ENCODE results near the gene BRPF3.

Gene BRPF3

DNA sequence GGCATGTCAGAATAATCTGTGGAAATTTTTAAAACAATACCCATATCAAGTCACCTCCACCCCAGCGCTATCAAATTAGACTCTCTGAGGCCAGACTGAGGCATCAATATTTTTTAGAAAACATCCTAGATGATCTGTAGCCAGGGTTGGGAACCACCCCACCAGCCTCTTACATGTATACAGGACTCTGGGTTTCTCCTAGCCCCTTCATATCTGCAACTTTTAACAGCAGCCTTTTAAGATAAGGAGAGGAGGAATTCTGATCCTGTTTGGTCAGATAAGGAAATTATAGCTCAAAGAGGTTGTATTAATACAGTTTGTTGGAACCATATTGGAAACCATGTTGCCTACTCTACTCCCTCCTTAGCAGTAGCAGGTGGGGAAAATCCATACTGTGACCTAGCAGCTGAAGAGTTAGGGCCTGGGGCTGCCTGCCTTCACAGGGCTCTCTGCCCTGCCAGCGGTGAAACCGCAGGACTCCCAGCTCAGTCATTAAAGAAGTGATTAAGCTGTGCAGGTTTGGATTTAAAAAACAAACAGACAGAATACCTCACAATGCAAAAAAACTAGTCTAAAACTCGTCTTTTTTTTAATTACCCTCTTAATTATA, 30.0 kb downstream of the BRPF3 start:
- no peak overlapping the region for H3K4me3 ChIP-seq (ENCODE audit: low read length)
- H3K36me3 ChIP-seq (ENCODE audit: insufficient read depth, low read length) = peaks cover 97% of the 10 kb centered on the region
- no peak overlapping the region for H2AFZ ChIP-seq (ENCODE audit: low read depth, low read length)
- H3K4me1 ChIP-seq (ENCODE audit: insufficient read depth, low read length) = no peaks in the 10 kb centered on the region
- H3K27me3 ChIP-seq (ENCODE audit: insufficient read depth, low read length) = no peaks in the 10 kb centered on the region
- no peaks in the 10 kb centered on the region for H3K9me3 ChIP-seq (ENCODE audit: low read length)

DNA sequence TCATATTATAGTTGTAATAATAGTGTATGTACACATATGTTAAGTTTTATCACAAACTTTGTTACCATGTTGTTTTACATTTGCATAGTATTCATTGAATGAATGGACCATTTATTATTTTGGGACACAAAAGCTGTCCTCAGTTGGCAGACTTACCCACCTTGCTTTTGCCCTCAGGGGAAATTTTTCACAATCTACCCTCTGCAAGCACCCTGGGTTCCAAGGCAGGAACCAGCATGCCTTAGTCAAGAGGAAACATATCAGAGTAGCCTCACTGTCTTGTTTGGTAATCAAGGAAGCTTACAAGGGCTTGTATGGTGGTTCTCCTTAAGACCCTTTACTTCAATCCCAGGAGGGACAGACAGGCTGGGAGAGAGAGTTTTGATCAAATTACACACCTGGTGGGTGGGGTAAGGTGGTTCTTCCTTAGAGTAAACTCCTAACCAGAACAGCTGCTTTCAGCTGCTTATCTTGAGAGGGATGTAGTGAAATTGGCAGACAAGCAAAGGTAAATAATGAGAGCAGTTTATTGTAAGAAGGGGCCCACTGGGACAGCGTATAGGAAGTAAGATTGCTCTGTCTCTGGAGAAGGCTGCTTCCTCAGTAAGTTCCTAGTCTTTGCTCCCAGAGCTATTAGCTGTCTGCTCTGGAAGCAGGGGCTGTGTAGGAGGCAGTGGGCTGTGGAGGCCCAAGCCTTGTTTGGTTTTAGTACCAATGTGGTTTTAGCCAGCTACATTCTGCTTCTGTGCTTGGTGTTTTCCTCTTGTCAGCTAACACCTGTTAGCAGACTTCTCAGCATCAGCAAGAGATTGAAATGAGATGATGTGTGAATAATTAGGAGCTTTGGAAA, 31.1 kb downstream of the BRPF3 start:
- Histone ChIP-seq H3K27me3 (ENCODE audit: insufficient read depth, low read length) (no peaks in the 10 kb centered on the region), H2AFZ (ENCODE audit: low read depth, low read length) (no peak overlapping the region), H3K4me3 (ENCODE audit: low read length) (no peak overlapping the region), H3K4me1 (ENCODE audit: insufficient read depth, low read length) (no peaks in the 10 kb centered on the region), H3K9me3 (ENCODE audit: low read length) (no peaks in the 10 kb centered on the region), H3K36me3 (ENCODE audit: insufficient read depth, low read length) (peaks cover 90% of the 10 kb centered on the region)

DNA sequence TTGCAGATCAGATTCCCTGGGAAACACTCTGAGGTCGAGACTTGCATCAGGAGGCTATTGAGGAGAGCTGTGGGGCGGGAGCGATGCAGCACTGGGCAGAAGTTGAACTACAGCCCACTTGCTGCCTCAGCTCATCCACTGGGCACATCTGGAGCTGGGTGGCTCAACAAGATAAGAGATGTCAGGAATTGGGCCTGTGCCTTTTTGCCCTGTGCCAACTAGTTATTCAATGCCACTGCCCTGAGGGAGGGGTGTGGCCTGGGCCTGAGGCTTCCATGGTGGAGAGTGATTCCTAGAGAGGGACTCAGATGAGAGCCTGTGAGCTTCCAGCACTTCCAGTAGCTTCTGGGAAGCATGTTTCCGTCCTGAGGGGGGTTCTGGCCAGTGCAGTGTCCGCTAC, 32.7 kb downstream of the BRPF3 start:
- no peaks in the 10 kb centered on the region for H3K27me3 ChIP-seq (ENCODE audit: insufficient read depth, low read length)
- H3K4me3 ChIP-seq (ENCODE audit: low read length) = no peak overlapping the region
- no peaks in the 10 kb centered on the region for H3K9me3 ChIP-seq (ENCODE audit: low read length)
- no peaks in the 10 kb centered on the region for H3K4me1 ChIP-seq (ENCODE audit: insufficient read depth, low read length)
- H2AFZ ChIP-seq (ENCODE audit: low read depth, low read length) = no peak overlapping the region
- peaks cover 84% of the 10 kb centered on the region for H3K36me3 ChIP-seq (ENCODE audit: insufficient read depth, low read length)

DNA sequence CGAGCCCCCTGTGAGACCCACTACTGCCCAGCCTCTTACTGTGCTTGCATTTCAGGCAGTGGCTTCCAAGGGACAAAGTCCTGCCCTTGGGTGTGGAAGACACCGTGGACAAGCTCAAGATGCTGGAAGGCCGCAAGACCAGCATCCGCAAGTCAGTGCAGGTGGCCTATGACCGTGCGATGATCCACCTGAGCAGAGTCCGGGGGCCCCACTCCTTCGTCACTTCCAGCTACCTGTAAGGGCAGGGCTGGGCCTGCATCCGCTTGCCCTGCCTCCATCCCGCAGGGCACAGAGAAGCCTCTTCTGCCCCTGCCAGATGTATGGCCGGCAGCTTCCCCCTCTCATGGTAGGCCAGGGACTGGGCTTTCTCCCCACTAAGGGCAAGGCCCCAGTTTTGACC, 33.8 kb downstream of the BRPF3 start:
- no peaks in the 10 kb centered on the region for H3K9me3 ChIP-seq (ENCODE audit: low read length)
- H3K27me3 ChIP-seq (ENCODE audit: insufficient read depth, low read length) = no peaks in the 10 kb centered on the region
- H2AFZ ChIP-seq (ENCODE audit: low read depth, low read length) = no peak overlapping the region
- H3K4me1 ChIP-seq (ENCODE audit: insufficient read depth, low read length) = no peaks in the 10 kb centered on the region
- peaks cover 73% of the 10 kb centered on the region for H3K36me3 ChIP-seq (ENCODE audit: insufficient read depth, low read length)
- no peak overlapping the region for H3K4me3 ChIP-seq (ENCODE audit: low read length)

DNA sequence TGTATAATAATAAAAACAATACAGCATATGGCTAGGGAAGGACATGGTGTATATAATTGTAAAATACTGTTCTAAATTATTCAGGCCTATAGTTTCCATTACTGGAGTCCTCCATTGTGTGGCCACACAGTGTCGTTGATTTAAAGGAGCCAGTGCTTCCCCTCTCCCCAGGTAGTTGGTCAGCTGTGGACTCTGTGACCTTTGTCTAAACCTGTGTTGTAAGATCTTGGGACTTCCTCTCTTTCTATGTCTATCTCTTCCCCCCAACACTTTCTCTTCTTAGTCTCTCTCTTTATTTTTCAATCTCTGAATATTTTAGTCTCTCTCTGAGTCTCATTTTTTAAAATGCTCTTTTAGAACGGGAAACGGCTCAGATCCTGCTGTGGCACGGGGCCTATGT, 35.6 kb downstream of the BRPF3 start:
- no peaks in the 10 kb centered on the region for H3K27me3 ChIP-seq (ENCODE audit: insufficient read depth, low read length)
- peaks cover 57% of the 10 kb centered on the region for H3K36me3 ChIP-seq (ENCODE audit: insufficient read depth, low read length)
- H3K9me3 ChIP-seq (ENCODE audit: low read length) = no peaks in the 10 kb centered on the region
- no peak overlapping the region for H3K4me3 ChIP-seq (ENCODE audit: low read length)
- H2AFZ ChIP-seq (ENCODE audit: low read depth, low read length) = no peak overlapping the region
- H3K4me1 ChIP-seq (ENCODE audit: insufficient read depth, low read length) = no peaks in the 10 kb centered on the region

DNA sequence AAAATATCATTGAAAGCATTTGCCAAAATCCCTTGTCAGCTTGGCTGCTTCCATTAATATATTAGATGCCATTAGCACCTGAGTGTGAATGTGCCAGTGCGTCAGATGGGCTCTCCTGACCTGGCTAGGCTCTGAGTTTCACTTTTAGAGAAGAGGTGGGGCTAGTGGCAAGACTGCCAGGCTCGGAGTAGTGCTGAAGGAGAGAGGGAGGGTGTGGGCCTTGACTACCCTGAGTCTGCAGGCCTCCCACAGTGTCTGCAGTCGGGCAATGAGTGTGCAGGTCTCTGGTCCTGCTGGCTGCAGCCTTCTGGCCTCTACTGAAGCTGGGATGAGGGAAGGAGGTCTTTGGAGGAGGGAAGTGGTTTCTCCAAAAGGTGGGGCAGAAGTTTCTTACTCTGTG, 38.8 kb downstream of the BRPF3 start:
- H2AFZ ChIP-seq (ENCODE audit: low read depth, low read length) = no peak overlapping the region
- no peaks in the 10 kb centered on the region for H3K4me1 ChIP-seq (ENCODE audit: insufficient read depth, low read length)
- H3K36me3 ChIP-seq (ENCODE audit: insufficient read depth, low read length) = peaks cover 25% of the 10 kb centered on the region
- no peaks in the 10 kb centered on the region for H3K27me3 ChIP-seq (ENCODE audit: insufficient read depth, low read length)
- H3K9me3 ChIP-seq (ENCODE audit: low read length) = no peaks in the 10 kb centered on the region
- H3K4me3 ChIP-seq (ENCODE audit: low read length) = no peak overlapping the region

DNA sequence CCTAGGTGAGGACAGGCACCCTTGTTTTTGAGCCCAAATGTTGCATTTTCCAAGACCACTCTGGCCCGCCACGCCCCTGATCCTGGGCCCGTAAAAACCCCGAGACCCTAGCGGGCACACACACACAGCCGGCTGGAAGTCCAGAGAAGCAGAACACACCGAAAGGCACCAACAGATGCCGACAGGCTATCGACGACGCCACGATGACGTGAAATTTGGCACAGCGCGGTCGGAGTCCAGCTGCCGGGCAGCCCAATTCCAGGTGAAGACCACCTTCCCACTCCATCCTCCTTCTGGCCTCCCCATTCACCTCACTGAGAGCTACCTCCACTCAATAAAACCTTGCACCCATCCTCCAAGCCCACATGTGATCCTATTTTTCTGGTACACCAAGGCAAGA, 39.3 kb downstream of the BRPF3 start:
- Histone ChIP-seq H2AFZ (ENCODE audit: low read depth, low read length) (no peak overlapping the region), H3K36me3 (ENCODE audit: insufficient read depth, low read length) (peaks cover 20% of the 10 kb centered on the region), H3K4me1 (ENCODE audit: insufficient read depth, low read length) (no peaks in the 10 kb centered on the region), H3K4me3 (ENCODE audit: low read length) (no peak overlapping the region), H3K27me3 (ENCODE audit: insufficient read depth, low read length) (no peaks in the 10 kb centered on the region), H3K9me3 (ENCODE audit: low read length) (no peaks in the 10 kb centered on the region)

DNA sequence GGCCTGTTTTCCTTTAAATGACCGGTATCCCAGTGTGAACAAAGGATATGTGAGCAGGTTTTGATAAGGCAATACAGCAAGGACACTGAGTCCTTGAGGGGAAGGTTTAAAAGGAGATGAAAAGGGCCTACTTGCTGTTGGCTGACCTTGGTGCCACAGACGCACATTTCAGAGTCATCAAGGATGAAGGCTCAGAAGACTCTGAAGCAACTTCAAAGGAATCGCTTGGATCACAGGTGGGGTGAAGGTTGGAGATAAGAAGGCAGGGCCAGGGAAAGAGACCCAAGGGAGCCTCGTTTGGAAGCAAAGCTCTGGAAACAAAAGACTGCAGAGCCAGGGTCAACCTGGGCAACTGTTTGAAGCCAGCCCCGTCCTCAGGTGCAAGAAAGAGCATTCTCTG, 43.2 kb downstream of the BRPF3 start:
- no peaks in the 10 kb centered on the region for H3K9me3 ChIP-seq (ENCODE audit: low read length)
- H3K4me1 ChIP-seq (ENCODE audit: insufficient read depth, low read length) = peaks cover 2% of the 10 kb centered on the region
- H2AFZ ChIP-seq (ENCODE audit: low read depth, low read length) = no peak overlapping the region
- no peak overlapping the region for H3K4me3 ChIP-seq (ENCODE audit: low read length)
- no peaks in the 10 kb centered on the region for H3K36me3 ChIP-seq (ENCODE audit: insufficient read depth, low read length)
- no peaks in the 10 kb centered on the region for H3K27me3 ChIP-seq (ENCODE audit: insufficient read depth, low read length)

DNA sequence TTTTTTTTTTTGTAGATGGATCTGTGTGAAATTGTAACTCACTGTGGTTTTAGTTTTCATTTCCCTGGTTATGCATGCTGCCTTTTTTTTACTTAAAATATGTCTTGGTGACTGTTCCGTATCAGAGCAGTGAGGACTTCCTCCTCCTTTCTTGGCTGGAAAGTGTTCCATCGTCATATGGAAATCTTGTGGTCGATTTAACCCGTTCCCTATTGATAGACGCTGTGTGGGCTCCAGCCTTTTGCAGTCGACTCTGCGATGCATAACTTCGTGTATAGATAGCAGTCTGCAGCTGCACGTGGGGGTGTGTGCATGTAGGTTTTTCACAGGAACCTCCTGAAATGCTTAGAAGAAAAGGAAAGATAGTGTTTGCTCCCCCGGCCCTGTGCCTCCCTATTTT, 45.2 kb downstream of the BRPF3 start:
- Histone ChIP-seq H2AFZ (ENCODE audit: low read depth, low read length) (no peak overlapping the region), H3K36me3 (ENCODE audit: insufficient read depth, low read length) (no peaks in the 10 kb centered on the region), H3K4me3 (ENCODE audit: low read length) (no peak overlapping the region), H3K4me1 (ENCODE audit: insufficient read depth, low read length) (peaks cover 5% of the 10 kb centered on the region), H3K27me3 (ENCODE audit: insufficient read depth, low read length) (no peaks in the 10 kb centered on the region), H3K9me3 (ENCODE audit: low read length) (no peaks in the 10 kb centered on the region)

DNA sequence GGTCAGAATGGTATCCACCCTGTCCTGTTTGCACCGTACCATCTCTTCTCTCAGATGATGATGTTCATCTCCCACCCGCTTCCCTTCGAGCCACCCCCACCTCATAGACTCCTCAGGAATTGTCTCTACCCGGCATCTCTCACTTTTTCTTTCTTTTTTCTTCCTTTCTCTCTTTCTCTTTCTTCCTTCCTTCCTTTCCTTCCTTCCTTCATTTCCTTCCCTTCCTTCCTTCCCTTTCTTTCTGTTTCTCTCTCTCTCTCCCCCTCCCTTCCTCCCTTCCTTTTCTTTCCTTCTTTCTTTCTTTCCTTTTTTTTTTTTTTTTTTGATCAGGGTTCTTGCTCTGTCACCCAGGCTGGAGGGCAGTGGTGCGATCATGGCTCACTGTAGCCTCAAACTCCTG, 45.6 kb downstream of the BRPF3 start:
- Histone ChIP-seq H2AFZ (ENCODE audit: low read depth, low read length) (no peak overlapping the region), H3K9me3 (ENCODE audit: low read length) (no peaks in the 10 kb centered on the region), H3K4me3 (ENCODE audit: low read length) (no peak overlapping the region), H3K27me3 (ENCODE audit: insufficient read depth, low read length) (no peaks in the 10 kb centered on the region), H3K4me1 (ENCODE audit: insufficient read depth, low read length) (peaks cover 5% of the 10 kb centered on the region), H3K36me3 (ENCODE audit: insufficient read depth, low read length) (no peaks in the 10 kb centered on the region)

DNA sequence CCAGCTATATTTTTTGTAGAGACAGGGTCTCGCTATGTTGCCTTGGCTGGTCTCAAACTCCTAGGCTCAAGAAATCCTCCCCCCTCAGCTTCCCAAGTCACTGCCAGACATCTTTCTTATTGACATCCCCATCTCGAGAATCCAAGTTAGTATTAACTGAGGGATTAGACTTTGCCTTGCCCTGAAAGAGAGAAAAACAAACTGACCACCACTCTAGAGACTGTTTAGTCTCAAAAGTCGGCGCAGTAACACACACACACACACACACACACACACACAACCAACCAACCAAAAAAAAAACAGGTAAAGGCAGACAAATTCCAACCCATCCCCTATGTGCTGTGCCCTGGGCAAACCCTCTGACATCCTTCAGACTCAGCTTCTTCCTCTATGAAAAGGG, 46.1 kb downstream of the BRPF3 start:
- Histone ChIP-seq H3K4me3 (ENCODE audit: low read length) (no peak overlapping the region), H2AFZ (ENCODE audit: low read depth, low read length) (no peak overlapping the region), H3K36me3 (ENCODE audit: insufficient read depth, low read length) (no peaks in the 10 kb centered on the region), H3K27me3 (ENCODE audit: insufficient read depth, low read length) (no peaks in the 10 kb centered on the region), H3K9me3 (ENCODE audit: low read length) (no peaks in the 10 kb centered on the region), H3K4me1 (ENCODE audit: insufficient read depth, low read length) (peaks cover 5% of the 10 kb centered on the region)

DNA sequence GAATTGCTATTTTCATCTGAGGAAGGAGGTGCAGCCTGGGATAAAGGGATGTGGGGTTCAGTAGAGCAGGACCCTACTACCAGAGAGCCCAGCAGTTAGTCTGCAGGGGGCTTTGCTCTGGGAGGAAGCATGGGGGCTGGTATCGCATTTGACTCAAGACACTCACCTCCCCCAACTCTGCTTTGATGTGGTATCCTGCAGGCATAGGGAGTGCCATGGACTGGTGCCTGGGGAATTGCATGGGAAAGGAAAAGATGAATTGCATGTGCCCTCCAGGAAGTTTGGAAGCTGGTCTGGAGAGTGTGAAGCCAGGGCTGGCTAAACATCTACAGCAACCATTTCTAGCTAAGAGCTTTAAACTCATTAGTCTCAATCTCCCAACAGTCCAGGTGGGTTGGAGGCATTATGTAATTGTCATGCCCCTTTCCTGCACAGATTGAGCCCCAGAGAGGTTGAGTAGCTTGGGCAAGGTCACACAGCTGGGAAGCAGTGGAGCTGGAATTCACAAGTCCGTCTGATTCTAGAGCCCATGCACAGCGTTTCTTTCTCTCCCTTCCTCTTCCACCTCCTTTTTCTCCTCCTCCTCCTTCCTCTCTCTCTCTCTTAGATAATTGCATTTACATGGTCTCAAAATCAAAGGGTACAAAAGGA, 47.1 kb downstream of the BRPF3 start:
- Histone ChIP-seq H3K9me3 (ENCODE audit: low read length) (no peaks in the 10 kb centered on the region), H3K27me3 (ENCODE audit: insufficient read depth, low read length) (no peaks in the 10 kb centered on the region), H2AFZ (ENCODE audit: low read depth, low read length) (no peak overlapping the region), H3K4me1 (ENCODE audit: insufficient read depth, low read length) (peaks cover 5% of the 10 kb centered on the region), H3K36me3 (ENCODE audit: insufficient read depth, low read length) (no peaks in the 10 kb centered on the region), H3K4me3 (ENCODE audit: low read length) (no peak overlapping the region)

DNA sequence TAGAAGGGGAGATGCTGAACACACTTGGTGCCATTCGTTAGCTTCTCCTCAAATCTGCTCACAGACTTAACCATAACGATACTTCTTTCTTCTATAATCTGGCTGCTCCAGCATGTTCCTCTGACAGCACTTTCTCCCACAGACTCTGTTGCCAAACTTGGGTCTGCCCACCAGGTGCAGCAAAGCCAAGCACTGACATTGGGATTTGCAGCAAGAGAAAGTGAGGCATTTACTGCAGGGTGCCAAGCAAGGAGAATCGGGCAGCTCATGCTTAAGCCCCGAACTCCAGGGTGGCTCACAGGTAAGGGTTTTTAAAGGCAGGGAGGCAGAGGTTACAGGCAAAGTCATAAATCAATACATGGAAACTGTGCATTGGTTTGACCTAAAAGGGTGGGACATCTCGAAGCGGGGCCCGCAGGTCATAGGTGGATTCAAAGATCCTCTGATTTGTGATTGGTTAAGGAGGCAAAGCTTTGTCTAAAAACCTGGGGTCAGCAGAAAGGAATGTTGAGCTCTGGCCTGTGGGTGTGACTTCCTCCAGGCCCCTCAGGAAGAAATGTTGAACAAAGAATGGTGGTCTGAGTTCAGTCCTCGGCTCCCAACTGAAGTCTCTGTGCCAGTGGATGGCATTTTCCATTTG, 48.2 kb downstream of the BRPF3 start:
- Histone ChIP-seq H2AFZ (ENCODE audit: low read depth, low read length) (no peak overlapping the region), H3K4me1 (ENCODE audit: insufficient read depth, low read length) (peaks cover 5% of the 10 kb centered on the region), H3K36me3 (ENCODE audit: insufficient read depth, low read length) (no peaks in the 10 kb centered on the region), H3K4me3 (ENCODE audit: low read length) (no peak overlapping the region), H3K27me3 (ENCODE audit: insufficient read depth, low read length) (no peaks in the 10 kb centered on the region), H3K9me3 (ENCODE audit: low read length) (no peaks in the 10 kb centered on the region)

All from neuron (in vitro differentiated cells).